ENCODE data around the gene TMC4.

The TMC4 gene

GRCh38 chr19:54207676-54207982 is 34.7 kb upstream of the TMC4 start:
- TF ChIP-seq TEAD4 (IDR thresholded peaks at IDR 0.05) (no peak), YY1 (IDR thresholded peaks at IDR 0.05; ENCODE audit: low read depth) (no peak), EGR1 (IDR thresholded peaks at IDR 0.05) (no peak), USF1 (IDR thresholded peaks at IDR 0.05) (no peak), ZBTB7A (IDR thresholded peaks at IDR 0.05; ENCODE audit: low read depth) (no peak), CREB1 (IDR thresholded peaks at IDR 0.05; ENCODE audit: low read depth) (no peak), TAF1 (IDR thresholded peaks at IDR 0.05; ENCODE audit: low read depth) (no peak), REST (IDR thresholded peaks at IDR 0.05; ENCODE audit: low read depth) (no peak), FOXM1 (IDR thresholded peaks at IDR 0.05; ENCODE audit: borderline replicate concordance, low read depth) (no peak), TCF12 (IDR thresholded peaks at IDR 0.05; ENCODE audit: low read depth) (no peak), NFIC (IDR thresholded peaks at IDR 0.05) (no peak), EP300 (IDR thresholded peaks at IDR 0.05; ENCODE audit: borderline replicate concordance) (no peak; the same call in 1 of the 2 replicates), RAD21 (IDR thresholded peaks at IDR 0.05; ENCODE audit: low read depth) (no peak), CEBPB (IDR thresholded peaks at IDR 0.05) (no peak)
- TF ChIP-seq, protein P1, sequence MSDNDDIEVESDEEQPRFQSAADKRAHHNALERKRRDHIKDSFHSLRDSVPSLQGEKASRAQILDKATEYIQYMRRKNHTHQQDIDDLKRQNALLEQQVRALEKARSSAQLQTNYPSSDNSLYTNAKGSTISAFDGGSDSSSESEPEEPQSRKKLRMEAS (IDR thresholded peaks at IDR 0.05) = no peak

DNA sequence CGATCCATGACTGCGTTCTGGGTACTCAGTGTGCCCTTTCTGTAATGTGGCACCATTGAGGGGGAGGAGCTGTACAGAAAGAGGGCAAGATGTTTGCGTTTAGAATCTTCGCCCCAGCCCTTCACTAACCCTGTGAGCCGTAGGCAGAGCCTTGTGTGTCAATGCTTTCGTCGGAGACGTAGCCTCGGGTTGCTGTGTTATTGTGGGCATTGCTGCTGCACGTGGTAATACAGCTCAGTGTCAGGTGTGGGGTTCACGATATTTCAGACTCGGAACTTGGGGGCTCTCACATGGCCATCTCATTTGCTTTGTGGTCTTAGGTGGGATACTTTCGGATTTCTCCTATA is 33.8 kb upstream of the TMC4 start:
- no peak for TF ChIP-seq CREB1 (IDR thresholded peaks at IDR 0.05; ENCODE audit: low read depth)
- no peak for TF ChIP-seq YY1 (IDR thresholded peaks at IDR 0.05; ENCODE audit: low read depth)
- TF ChIP-seq NFIC (IDR thresholded peaks at IDR 0.05) = no peak
- no peak for TF ChIP-seq USF1 (IDR thresholded peaks at IDR 0.05)
- TF ChIP-seq RAD21 (IDR thresholded peaks at IDR 0.05; ENCODE audit: low read depth) = no peak
- TF ChIP-seq ZBTB7A (IDR thresholded peaks at IDR 0.05; ENCODE audit: low read depth) = no peak
- no peak for TF ChIP-seq REST (IDR thresholded peaks at IDR 0.05; ENCODE audit: low read depth)
- TF ChIP-seq, protein P1 (IDR thresholded peaks at IDR 0.05) = no peak

DNA sequence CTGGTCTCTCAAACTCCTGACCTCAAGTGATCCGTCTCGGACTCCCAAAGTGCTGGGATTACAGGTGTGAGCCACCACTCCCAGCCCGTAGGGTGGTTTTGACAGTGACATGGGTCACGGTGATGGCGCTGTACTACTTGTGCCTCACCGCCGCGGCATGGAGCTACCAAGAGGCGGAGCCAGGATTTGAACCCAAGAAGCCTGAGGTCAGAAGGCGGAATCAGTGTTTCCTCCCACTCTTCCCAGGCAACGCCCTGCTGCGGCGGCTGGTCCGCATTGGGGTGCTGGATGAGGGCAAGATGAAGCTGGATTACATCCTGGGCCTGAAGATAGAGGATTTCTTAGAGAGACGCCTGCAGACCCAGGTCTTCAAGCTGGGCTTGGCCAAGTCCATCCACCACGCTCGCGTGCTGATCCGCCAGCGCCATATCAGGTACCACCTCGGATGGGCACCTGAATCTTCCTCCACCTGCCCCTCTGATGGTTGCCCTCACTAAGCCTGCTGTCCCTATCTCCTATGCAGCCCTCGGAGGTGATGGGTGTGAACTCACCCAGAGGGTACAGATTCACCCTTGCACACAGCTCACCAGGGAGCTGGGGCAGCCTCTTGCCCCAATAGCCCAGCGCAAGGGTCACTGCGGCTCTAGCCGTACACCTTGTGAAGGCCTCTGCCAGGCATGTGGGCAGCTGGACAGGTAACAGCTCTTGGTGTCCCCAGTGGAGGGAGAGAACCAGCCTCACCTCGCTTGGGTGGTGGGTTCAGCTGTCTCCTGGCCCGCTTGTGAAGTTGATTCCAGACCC is 33.3 kb upstream of the TMC4 start:
- no peak for TF ChIP-seq ZBTB7A (IDR thresholded peaks at IDR 0.05; ENCODE audit: low read depth)

GRCh38 chr19:54204767-54205468 is 32.0 kb upstream of the TMC4 start:
- TF ChIP-seq TCF12 (IDR thresholded peaks at IDR 0.05; ENCODE audit: low read depth) (no peak), TAF1 (IDR thresholded peaks at IDR 0.05; ENCODE audit: low read depth) (no peak), RAD21 (IDR thresholded peaks at IDR 0.05; ENCODE audit: low read depth) (no peak), ZBTB7A (IDR thresholded peaks at IDR 0.05; ENCODE audit: low read depth) (no peak), FOXM1 (IDR thresholded peaks at IDR 0.05; ENCODE audit: borderline replicate concordance, low read depth) (no peak), CEBPB (IDR thresholded peaks at IDR 0.05) (no peak), YY1 (IDR thresholded peaks at IDR 0.05; ENCODE audit: low read depth) (no peak), REST (IDR thresholded peaks at IDR 0.05; ENCODE audit: low read depth) (no peak), EP300 (IDR thresholded peaks at IDR 0.05; ENCODE audit: borderline replicate concordance) (no peak), EGR1 (IDR thresholded peaks at IDR 0.05) (no peak), USF1 (IDR thresholded peaks at IDR 0.05) (no peak)
- TF ChIP-seq, protein P1 (IDR thresholded peaks at IDR 0.05) = no peak

All from Ishikawa (cell line).